ENCODE data around the gene PTPRQ. TPM values are rescaled to one million over a fixed set of nuclear protein-coding genes. Genes with fewer than 3 reads are reported as not detected.

Gene PTPRQ
- total and polyA plus RNA-seq, 2 experiments from 2014 or later: 0.11 to 0.18 TPM

DNA sequence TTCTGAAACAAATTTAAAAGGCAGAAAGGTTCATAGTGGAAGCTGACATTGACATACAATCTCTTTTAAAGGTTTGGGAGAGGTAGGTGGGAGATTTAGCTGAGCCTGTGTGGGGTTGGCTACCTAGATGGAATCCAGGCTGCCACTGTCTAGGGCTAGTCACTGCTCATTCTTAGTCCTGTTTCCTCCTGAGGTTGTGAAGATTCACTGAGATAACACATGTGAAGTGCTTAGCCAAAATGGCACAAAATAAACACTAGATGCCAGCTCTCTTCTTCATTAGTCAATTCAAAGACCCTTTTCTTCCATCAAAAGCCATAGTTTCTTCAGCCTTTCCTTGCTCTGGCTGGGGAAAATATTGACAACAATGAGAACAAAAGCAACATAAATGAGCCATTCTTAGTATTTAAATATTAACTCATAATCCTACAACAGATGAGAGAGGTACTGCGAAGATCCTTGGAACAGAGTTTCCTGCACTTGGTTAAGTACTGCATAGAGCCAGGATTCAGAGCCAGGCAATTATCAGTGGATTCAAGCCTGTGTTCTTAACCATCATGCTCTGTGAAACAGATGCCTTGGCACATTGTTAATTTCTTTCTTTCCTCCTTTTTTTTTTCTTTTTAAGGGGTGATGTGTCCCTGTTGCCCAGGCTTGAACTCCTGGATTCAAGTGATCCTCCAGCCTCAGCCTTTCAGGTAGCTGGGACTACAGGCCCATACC lies 266.9 kb downstream of the PTPRQ start:
- no peaks in the 10 kb centered on the region for H3K9me2 ChIP-seq (ENCODE audit: insufficient read depth)
- no peak overlapping the region for H2AFZ ChIP-seq
- H3K9ac ChIP-seq: no peak overlapping the region
- no peaks in the 10 kb centered on the region for H3K27me3 ChIP-seq (replicated peaks; ENCODE audit: insufficient read depth)
- no peaks in the 10 kb centered on the region for H4K20me1 ChIP-seq (ENCODE audit: insufficient read depth)
- 68 to 74% methylated on average over 1 of the region's 1 CpG for WGBS, 2 experiments (ENCODE audit: low coverage in 1 of 2, low lambda C conversion rate in 2 of 2, missing lambda C conversion rate in 2 of 2)
- H3K36me3 ChIP-seq (ENCODE audit: low read depth): no peaks in the 10 kb centered on the region
- no peak overlapping the region for H3K4me2 ChIP-seq (ENCODE audit: unreplicated experiment)
- TF ChIP-seq EZH2phosphoT487 (IDR thresholded peaks at IDR 0.05; ENCODE audit: insufficient read depth, low read depth): no peak
- no peak for TF ChIP-seq EZH2 (IDR thresholded peaks at IDR 0.05; ENCODE audit: insufficient read depth, poor library complexity, severe bottlenecking)
- no peaks in the 10 kb centered on the region for H3K79me2 ChIP-seq (ENCODE audit: insufficient read depth)
- H3K4me1 ChIP-seq (ENCODE audit: insufficient read depth): no peaks in the 10 kb centered on the region
- in situ Hi-C loops (cut with MboI): no loop called here
- no peaks in the 10 kb centered on the region for H3K9me3 ChIP-seq (ENCODE audit: low read depth)
- no peak overlapping the region for H3K4me3 ChIP-seq
- no peak overlapping the region for H3K27ac ChIP-seq
- DNase-seq: no peak
- H3F3A ChIP-seq (ENCODE audit: insufficient read depth): no peaks in the 10 kb centered on the region

DNA sequence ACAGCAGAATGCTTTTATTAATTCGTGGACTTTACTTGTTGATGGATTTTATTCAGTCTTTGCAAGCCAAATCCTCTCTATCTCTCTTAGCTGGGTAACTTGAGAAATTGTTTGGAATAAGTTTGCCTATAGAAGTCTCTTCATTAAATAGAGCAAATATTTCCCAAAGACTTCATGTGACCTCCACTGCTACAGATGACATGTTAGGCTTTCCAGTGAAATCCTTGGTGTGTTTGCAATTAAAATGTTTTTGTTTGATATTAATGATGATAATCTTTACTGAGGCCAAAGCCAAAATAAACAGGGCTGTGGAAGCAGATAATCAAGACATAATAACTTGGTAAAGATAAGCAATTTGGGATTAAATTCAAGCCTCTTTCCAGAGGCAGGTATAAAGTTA lies 267.8 kb downstream of the PTPRQ start:
- 43 to 45% methylated on average over 1 of the region's 1 CpG for WGBS, 2 experiments (ENCODE audit: low coverage in 1 of 2, low lambda C conversion rate in 2 of 2, missing lambda C conversion rate in 2 of 2)
- in situ Hi-C loops (cut with MboI): no loop called here
- Histone ChIP-seq H3K9me2 (ENCODE audit: insufficient read depth) (no peaks in the 10 kb centered on the region), H3K9ac (no peak overlapping the region), H3K27me3 (replicated peaks; ENCODE audit: insufficient read depth) (no peaks in the 10 kb centered on the region), H3K4me1 (ENCODE audit: insufficient read depth) (no peaks in the 10 kb centered on the region), H3K36me3 (ENCODE audit: low read depth) (no peaks in the 10 kb centered on the region), H3F3A (ENCODE audit: insufficient read depth) (no peaks in the 10 kb centered on the region), H3K4me3 (no peak overlapping the region), H3K27ac (no peak overlapping the region), H3K4me2 (ENCODE audit: unreplicated experiment) (no peak overlapping the region), H4K20me1 (ENCODE audit: insufficient read depth) (no peaks in the 10 kb centered on the region), H2AFZ (no peak overlapping the region), H3K9me3 (ENCODE audit: low read depth) (no peaks in the 10 kb centered on the region), H3K79me2 (ENCODE audit: insufficient read depth) (no peaks in the 10 kb centered on the region)
- no peak for TF ChIP-seq EZH2phosphoT487 (IDR thresholded peaks at IDR 0.05; ENCODE audit: insufficient read depth, low read depth)
- TF ChIP-seq EZH2 (IDR thresholded peaks at IDR 0.05; ENCODE audit: insufficient read depth, poor library complexity, severe bottlenecking): no peak
- no peak for DNase-seq

DNA sequence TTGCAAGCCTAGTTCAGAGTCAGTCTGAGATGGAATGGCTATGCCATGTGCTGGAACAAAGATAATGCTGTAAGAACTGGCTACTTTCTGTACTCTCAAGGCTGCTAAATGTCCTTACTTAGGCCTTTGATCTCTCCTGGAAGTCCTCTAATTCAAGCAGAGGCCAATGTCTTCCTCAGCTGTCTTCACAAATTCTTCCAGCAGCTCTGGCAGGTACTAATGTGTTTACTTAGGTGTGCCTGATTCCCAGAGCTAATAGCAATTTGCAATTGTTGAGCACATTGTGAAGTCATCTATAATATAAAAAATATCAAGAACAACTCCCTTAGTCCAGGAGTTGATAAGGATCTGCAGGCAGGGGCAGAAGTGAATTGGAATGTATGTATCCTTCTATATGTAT lies 268.8 kb downstream of the PTPRQ start:
- H3K9ac ChIP-seq: no peak overlapping the region
- H2AFZ ChIP-seq: no peak overlapping the region

DNA sequence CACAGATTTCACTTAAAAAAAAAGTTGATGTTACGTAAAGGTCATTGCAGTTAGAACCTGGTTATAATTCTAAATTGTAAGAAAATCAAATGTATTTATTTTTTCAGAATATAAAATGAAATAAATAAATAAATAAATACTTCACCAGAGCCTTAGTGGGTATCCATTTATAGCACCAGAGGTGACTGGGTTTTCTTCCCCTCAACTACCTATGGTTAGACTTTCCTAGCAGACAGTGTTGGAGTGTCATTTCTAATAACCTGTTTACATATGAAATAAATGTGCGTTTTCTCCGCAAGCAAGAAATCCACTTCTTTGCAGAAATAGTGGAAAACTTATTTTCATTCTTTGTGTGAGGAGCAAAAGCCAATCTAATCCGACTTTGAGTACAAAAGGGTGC lies 269.4 kb downstream of the PTPRQ start:
- Histone ChIP-seq H4K20me1 (ENCODE audit: insufficient read depth) (no peaks in the 10 kb centered on the region), H3K9ac (no peak overlapping the region), H2AFZ (no peak overlapping the region), H3K9me2 (ENCODE audit: insufficient read depth) (no peaks in the 10 kb centered on the region), H3F3A (ENCODE audit: insufficient read depth) (no peaks in the 10 kb centered on the region), H3K4me1 (ENCODE audit: insufficient read depth) (no peaks in the 10 kb centered on the region), H3K4me3 (no peak overlapping the region), H3K27me3 (replicated peaks; ENCODE audit: insufficient read depth) (no peaks in the 10 kb centered on the region), H3K79me2 (ENCODE audit: insufficient read depth) (no peaks in the 10 kb centered on the region), H3K4me2 (ENCODE audit: unreplicated experiment) (no peak overlapping the region), H3K36me3 (ENCODE audit: low read depth) (no peaks in the 10 kb centered on the region), H3K27ac (no peak overlapping the region), H3K9me3 (ENCODE audit: low read depth) (no peaks in the 10 kb centered on the region)
- in situ Hi-C loops (cut with MboI): no loop called here
- 84 to 94% methylated on average over 4 of the region's 4 CpGs for WGBS, 2 experiments (ENCODE audit: low coverage in 1 of 2, low lambda C conversion rate in 2 of 2, missing lambda C conversion rate in 2 of 2)
- no peak for TF ChIP-seq EZH2phosphoT487 (IDR thresholded peaks at IDR 0.05; ENCODE audit: insufficient read depth, low read depth)
- no peak for TF ChIP-seq EZH2 (IDR thresholded peaks at IDR 0.05; ENCODE audit: insufficient read depth, poor library complexity, severe bottlenecking)
- no peak for DNase-seq

More for the DNA sequence above, 268.8 kb downstream of the PTPRQ start:
- Histone ChIP-seq H3K9me3 (ENCODE audit: low read depth) (no peaks in the 10 kb centered on the region), H3F3A (ENCODE audit: insufficient read depth) (no peaks in the 10 kb centered on the region), H4K20me1 (ENCODE audit: insufficient read depth) (no peaks in the 10 kb centered on the region), H3K79me2 (ENCODE audit: insufficient read depth) (no peaks in the 10 kb centered on the region), H3K9me2 (ENCODE audit: insufficient read depth) (no peaks in the 10 kb centered on the region), H3K4me3 (no peak overlapping the region), H3K36me3 (ENCODE audit: low read depth) (no peaks in the 10 kb centered on the region), H3K27me3 (replicated peaks; ENCODE audit: insufficient read depth) (no peaks in the 10 kb centered on the region), H3K4me1 (ENCODE audit: insufficient read depth) (no peaks in the 10 kb centered on the region), H3K27ac (no peak overlapping the region), H3K4me2 (ENCODE audit: unreplicated experiment) (no peak overlapping the region)
- no peak for DNase-seq
- in situ Hi-C loops (cut with MboI): no loop called here
- TF ChIP-seq EZH2 (IDR thresholded peaks at IDR 0.05; ENCODE audit: insufficient read depth, poor library complexity, severe bottlenecking): no peak
- TF ChIP-seq EZH2phosphoT487 (IDR thresholded peaks at IDR 0.05; ENCODE audit: insufficient read depth, low read depth): no peak

DNA sequence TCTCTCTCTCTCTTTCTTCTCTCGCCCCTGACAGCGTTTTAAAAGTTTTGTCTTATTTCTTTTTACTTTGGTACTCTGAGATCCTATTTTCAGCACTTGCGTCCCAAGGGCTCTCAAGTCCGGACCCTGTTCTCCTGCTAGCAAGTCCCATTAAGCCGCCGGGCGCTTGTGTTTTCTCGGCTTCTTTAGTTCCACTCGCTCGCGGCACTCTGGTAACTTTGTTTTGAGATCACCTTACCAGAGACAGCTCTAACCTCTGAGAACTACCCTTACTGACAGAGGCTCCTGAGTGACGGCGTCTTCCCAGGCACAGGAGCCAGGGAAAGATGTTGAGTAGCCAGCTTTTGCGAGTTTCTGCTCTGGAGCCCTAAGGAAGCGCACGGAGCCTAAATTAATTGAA lies 270.0 kb downstream of the PTPRQ start:
- no peak overlapping the region for H3K4me2 ChIP-seq (ENCODE audit: unreplicated experiment)
- no peaks in the 10 kb centered on the region for H3K27me3 ChIP-seq (replicated peaks; ENCODE audit: insufficient read depth)
- H3K27ac ChIP-seq: no peak overlapping the region
- no peak overlapping the region for H3K9ac ChIP-seq
- H3F3A ChIP-seq (ENCODE audit: insufficient read depth): no peaks in the 10 kb centered on the region
- 87 to 94% methylated on average over 16 of the region's 16 CpGs for WGBS, 2 experiments (ENCODE audit: low coverage in 1 of 2, low lambda C conversion rate in 2 of 2, missing lambda C conversion rate in 2 of 2)
- no peaks in the 10 kb centered on the region for H3K79me2 ChIP-seq (ENCODE audit: insufficient read depth)
- no peaks in the 10 kb centered on the region for H3K9me3 ChIP-seq (ENCODE audit: low read depth)
- TF ChIP-seq EZH2phosphoT487 (IDR thresholded peaks at IDR 0.05; ENCODE audit: insufficient read depth, low read depth) (no peak), EZH2 (IDR thresholded peaks at IDR 0.05; ENCODE audit: insufficient read depth, poor library complexity, severe bottlenecking) (no peak)
- no peaks in the 10 kb centered on the region for H3K4me1 ChIP-seq (ENCODE audit: insufficient read depth)
- no peaks in the 10 kb centered on the region for H4K20me1 ChIP-seq (ENCODE audit: insufficient read depth)
- H3K4me3 ChIP-seq: no peak overlapping the region
- DNase-seq: no peak
- H3K36me3 ChIP-seq (ENCODE audit: low read depth): no peaks in the 10 kb centered on the region
- H3K9me2 ChIP-seq (ENCODE audit: insufficient read depth): no peaks in the 10 kb centered on the region
- in situ Hi-C loops (cut with MboI): no loop called here
- no peak overlapping the region for H2AFZ ChIP-seq

All from GM23248 (cell line).